GM12878 (cell line): Measurements from ENCODE around the gene FAM20B. TPM values are rescaled to one million over a fixed set of nuclear protein-coding genes. Genes with fewer than 3 reads are reported as not detected.

Source experiments
- CEBPZ ChIP-seq: fragments of 150-350 bp; IDR thresholded peaks from 2 replicates; pipeline ENCODE4 v1.6.1; 2016; ENCODE audit warnings: low read depth, low read length
- E4F1 ChIP-seq: fragments of 450-650 bp; IDR thresholded peaks from 2 replicates; pipeline ENCODE4 v1.6.1; 2018; ENCODE audit warnings: borderline replicate concordance, mild to moderate bottlenecking; ENCODE audit not compliant: partially characterized antibody
- FOXM1 ChIP-seq: IDR thresholded peaks from 2 replicates; pipeline ENCODE4 v1.6.1; 2012; ENCODE audit warnings: low read depth, mild to moderate bottlenecking, inconsistent platforms, low read length, moderate library complexity
- POU2F2 ChIP-seq: IDR thresholded peaks from 3 replicates; pipeline ENCODE4 v1.6.1; 2011; ENCODE audit warnings: low read depth, mild to moderate bottlenecking, low read length, borderline replicate concordance
- SPI1 ChIP-seq: IDR thresholded peaks from 2 replicates; pipeline ENCODE4 v1.6.1; 2011; ENCODE audit warnings: low read depth, mild to moderate bottlenecking, low read length, moderate library complexity, borderline replicate concordance; ENCODE audit not compliant: insufficient read depth
- TARDBP ChIP-seq: IDR thresholded peaks from 2 replicates; pipeline ENCODE4 v1.6.1; 2016; ENCODE audit warnings: borderline replicate concordance
- polyA plus RNA-seq, 11 experiments: library from polyadenylated mRNA; depleted of rRNA in 4 of 11; unstranded in 6 of 11; stranded (reverse) in 5 of 11; fragments of >200 nt; fragmentation: Nextera tagmentation in 4 of 11; fragmentation: Illumina TruSeq in 1 of 11; extraction: Ambion mirVana in 4 of 11; extraction: Trizol in 1 of 11; gene quantifications; 1 replicate in 1 of 11; 2 replicates in 10 of 11; pipeline versions ENCODE4 v1.2.1 to v1.2.3, GENCODE V29; 2011 to 2016; ENCODE audit warnings: inconsistent platforms in 2 of 11, missing spikeins in 2 of 11, low read depth in 1 of 11
- total RNA-seq, 4 experiments: library from RNA; depleted of rRNA in 3 of 4; stranded (reverse); fragments of >200 nt in 3 of 4; fragmentation: Illumina TruSeq in 1 of 4; extraction: Trizol in 1 of 4; gene quantifications; 2 replicates each; pipeline versions ENCODE4 v1.2.1 to v1.2.3, GENCODE V29; 2013 to 2021

Gene FAM20B
- total and polyA plus RNA-seq, 10 of the 15 experiments (the other 5 are each of a cell fraction or from before 2014, with no cell fraction given): 2.4 to 25.6 (median 12.8) TPM

DNA sequence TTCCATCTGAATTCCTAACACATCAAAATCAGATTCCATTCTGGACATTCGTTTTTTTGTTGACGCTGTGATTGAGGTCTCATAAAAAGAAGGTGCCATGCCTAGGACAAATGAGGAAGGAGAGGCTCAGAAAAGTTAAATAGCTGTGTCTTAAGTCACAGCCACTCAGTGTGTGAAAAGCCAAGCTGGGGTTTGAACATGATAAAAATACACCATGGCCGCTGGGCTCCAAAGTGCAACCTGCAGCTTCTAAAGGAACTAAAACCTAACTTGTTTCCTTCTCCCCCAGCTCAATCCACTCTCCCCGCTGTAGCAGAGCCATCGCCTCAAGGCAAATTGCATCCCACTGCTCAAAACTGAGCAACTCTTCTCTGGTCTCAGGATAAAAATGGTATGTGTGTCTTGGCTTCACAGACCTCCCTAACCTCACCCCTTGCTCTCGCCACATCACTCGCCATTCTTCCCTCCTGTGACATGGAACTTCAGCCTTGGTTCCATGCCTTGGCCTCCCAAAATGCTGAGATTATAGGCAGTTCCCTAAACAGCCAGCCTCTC is 22.1 kb upstream of the FAM20B start (continued):
- TF ChIP-seq E4F1 (no peak), CEBPZ (no peak), SPI1 (no peak), POU2F2 (no peak), TARDBP (no peak), FOXM1 (no peak)
